GM21526 (cell line): ENCODE results near the gene UFD1.

Source experiments
- ATAC-seq: cut with Tn5 transposase; IDR thresholded peaks from one replicate; pipeline ENCODE4 v1.9.1; 2021; ENCODE audit warnings: moderate library complexity; ENCODE audit not compliant: unreplicated experiment, low FRiP score

UFD1 gene

GRCh38 chr22:19497245-19497644 is 18.3 kb upstream of the UFD1 start:
- ATAC-seq = no peak

GRCh38 chr22:19496324-19496630 is 17.3 kb upstream of the UFD1 start:
- no peak for ATAC-seq

GRCh38 chr22:19495562-19496323 is 16.8 kb upstream of the UFD1 start:
- ATAC-seq = no peak

GRCh38 chr22:19494676-19495173 is 15.7 kb upstream of the UFD1 start:
- ATAC-seq = no peak

- no peak for ATAC-seq
These were observed 15.1 kb upstream of the UFD1 start for GRCh38 chr22:19494001-19494560.

- no peak for ATAC-seq
These were observed 13.6 kb upstream of the UFD1 start for GRCh38 chr22:19492504-19493174.

- ATAC-seq = no peak
These were observed 11.7 kb upstream of the UFD1 start for GRCh38 chr22:19490628-19491230.

- ATAC-seq = no peak
These were observed 10.2 kb upstream of the UFD1 start for GRCh38 chr22:19488884-19489843.

- no peak for ATAC-seq
These were observed 9.3 kb upstream of the UFD1 start for GRCh38 chr22:19488285-19488684.

- ATAC-seq = no peak
These were observed 4.7 kb upstream of the UFD1 start for GRCh38 chr22:19483481-19484244.

- no peak for ATAC-seq
These were observed 3.3 kb upstream of the UFD1 start for GRCh38 chr22:19482297-19482696.

- ATAC-seq = no peak
These were observed 1.8 kb upstream of the UFD1 start for GRCh38 chr22:19480789-19481188.

- ATAC-seq = no peak
These were observed 1.2 kb upstream of the UFD1 start for GRCh38 chr22:19480173-19480568.

GRCh38 chr22:19479355-19480172 is 571 bp upstream of the UFD1 start, which contains the start of gene CDC45:
Gene CDC45 (plus strand): TSS chr22:19479920. CDS start chr22:19479969, 49 bp downstream.
- peak; percentile 74 for ATAC-seq

GRCh38 chr22:19478045-19478900 is 720 bp downstream of the UFD1 start:
- ATAC-seq = no peak

- ATAC-seq = no peak
These were observed 1.5 kb downstream of the UFD1 start for GRCh38 chr22:19477321-19478044.

GRCh38 chr22:19476023-19476422 is 3.0 kb downstream of the UFD1 start:
- no peak for ATAC-seq
